Left ventricle myocardium superior (tissue), 1 donor: ENCODE results near the gene DDR2. TPM values are rescaled to one million over a fixed set of nuclear protein-coding genes. Genes with fewer than 3 reads are reported as not detected.
"Not testable (repeated sequence)": the region's sequence is repeated elsewhere in the genome, so short reads cannot be mapped to it uniquely, and the experiment has no call there.

Source experiments
- ATAC-seq: fragments of 200-7000 bp; cut with Tn5 transposase; one replicate; pipeline ENCODE4 v1.9.1; 2020; ENCODE audit warnings: mild to moderate bottlenecking, moderate library complexity
- DNase-seq: peaks from one replicate; pipeline ENCODE4 v3.0.0-alpha.2; 2020
- intact Hi-C: fragments of 100-400 bp; cut with micrococcal nuclease; formaldehyde crosslinking; loops from one replicate; pipeline ENCODE4 v1.11.0; 2022
- total RNA-seq: library from RNA; stranded (reverse); fragmentation: NEBNext Ultra II Directional; extraction: Animal tissue kit (Norgen Biotek cat#: 25700); gene quantifications from one replicate; pipeline ENCODE4 v1.2.1, GENCODE V29; 2021
- donor health status: DM: no; HTN: yes; CAD: no; lungs with severe emphysema.

DDR2 gene
- total RNA-seq, 1 donor from 2014 or later: 26.1 TPM

DNA sequence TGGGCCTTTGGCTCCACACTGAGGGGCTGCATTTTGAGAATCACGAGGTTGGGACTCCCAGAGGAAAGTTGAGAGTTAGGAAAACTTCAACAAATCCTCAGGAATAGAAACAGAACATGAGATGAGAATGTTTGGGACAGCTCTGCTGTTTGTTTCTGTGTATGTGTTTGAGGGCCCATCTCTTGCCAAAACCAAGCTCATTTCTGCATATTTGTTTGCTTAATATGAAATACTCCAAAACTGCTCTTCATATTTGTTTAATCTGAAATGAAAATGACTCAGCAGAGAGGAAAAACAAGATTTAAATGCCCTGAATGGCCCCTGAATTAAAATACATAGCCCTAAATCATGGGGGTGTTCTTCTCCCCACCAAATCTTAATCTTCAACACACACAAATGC, 78.1 kb downstream of the DDR2 start:
- ATAC-seq (peak; percentile 51), DNase-seq (no peak)
- intact Hi-C loops: no loop called here

DNA sequence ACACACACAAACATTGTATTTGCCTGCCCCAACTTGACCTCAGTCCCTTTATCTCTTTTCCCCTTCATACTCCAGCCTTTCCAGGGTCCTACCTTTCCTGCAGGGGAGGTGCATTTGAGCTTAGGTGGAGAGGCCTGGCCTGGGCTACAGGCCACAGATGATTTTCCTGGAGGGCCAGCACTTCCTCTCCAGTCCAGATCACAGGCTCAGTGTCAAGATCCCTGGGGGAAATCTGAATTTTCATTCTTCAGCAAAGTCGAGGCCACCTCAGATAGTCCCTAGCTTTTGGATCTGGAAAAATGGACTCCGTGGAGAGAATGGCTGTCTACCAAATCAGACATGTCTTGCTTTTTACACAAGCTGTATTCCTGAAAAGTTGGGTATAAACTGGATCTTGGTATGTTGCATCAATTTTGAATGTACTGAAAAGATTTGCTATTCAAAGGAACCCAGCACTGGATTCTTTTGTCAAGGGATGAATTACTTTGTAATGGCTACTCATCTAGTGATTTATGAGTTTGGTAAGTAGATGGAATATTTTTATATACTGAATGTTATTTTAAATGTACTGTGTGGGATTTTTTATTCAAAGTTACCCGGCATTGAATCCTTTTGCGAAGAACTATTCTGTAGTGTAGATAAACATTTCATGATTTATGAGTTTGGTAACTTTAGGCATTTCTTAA, 78.7 kb downstream of the DDR2 start:
- intact Hi-C loops: no loop called here
- peak; percentile 30 for ATAC-seq
- DNase-seq: no peak

GRCh38 chr1:162712317-162713029, 80.2 kb downstream of the DDR2 start:
- intact Hi-C loops: no loop called here
- no peak for DNase-seq
- ATAC-seq: no peak

DNA sequence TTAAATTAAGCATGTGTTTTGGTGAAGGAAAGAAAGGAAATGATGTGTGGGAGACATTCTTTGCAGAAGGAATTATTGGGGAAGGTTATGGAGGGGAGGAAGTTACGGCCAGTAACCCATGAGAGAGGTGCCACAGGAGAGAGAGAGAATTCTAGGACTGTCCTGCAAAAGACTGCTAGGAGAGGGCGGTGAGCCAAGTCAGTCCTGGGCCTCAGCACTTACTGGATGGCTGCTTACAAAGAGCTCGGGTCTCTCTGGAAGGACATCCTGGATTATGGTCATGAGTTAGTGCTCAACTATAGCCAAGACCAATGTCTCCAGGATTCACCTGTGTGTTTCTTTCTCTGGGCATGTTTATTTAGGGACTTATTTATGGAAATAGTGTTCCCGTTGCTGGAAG, 83.9 kb downstream of the DDR2 start:
- intact Hi-C loops: no loop called here
- ATAC-seq: peak; percentile 73
- peak; percentile 50 for DNase-seq

GRCh38 chr1:162716552-162716951, 84.3 kb downstream of the DDR2 start:
- ATAC-seq: no peak
- intact Hi-C loops: no loop called here
- no peak for DNase-seq

DNA sequence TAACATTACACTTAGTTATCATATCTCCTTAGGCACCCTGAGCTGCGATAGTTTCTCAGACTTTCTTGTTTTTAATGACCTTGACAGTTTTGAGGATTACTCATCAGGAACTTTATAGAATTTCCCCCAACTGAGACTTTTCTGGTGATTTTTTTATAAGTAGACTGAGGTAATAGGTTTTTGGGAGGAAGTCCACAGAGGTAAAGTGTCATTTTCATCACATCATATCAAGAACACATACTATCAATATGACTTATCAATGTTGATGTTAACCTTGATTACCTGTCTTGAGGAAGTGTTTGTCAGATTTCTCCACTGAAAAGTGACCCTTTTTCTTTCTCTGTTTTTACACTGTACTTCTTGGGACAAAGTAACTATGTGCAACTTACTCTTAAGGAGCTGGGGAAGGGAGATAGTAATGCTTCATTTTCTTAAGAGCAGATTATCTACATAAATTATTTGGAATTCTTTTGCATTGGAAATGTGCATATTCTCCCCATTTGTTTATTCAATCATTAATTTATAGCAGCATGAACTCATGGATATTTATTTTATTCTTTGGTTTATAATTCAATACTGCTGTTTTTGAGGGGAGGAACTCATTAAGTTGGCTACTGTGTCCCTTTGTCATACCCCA, 85.4 kb downstream of the DDR2 start:
- no peak for DNase-seq
- intact Hi-C loops: no loop called here
- ATAC-seq: no peak

DNA sequence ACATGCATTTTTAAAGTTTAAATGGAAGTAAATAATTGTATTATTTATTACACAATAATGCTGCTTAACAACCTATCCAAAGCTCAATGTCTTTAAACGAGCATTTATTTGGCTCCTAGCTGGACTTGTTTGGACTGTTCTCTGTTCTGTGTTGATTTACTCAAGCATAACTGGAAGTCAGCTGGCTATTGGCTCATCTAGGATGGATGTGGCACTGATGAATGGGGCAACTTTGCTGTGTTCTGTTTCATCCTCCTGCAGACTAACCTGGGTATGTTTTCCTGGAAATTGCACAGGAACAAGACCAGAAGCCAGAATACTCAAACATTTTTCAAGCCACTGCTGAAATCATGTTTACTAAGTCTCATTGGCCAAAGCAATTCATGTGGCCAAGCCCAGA, 87.4 kb downstream of the DDR2 start:
- DNase-seq (no peak), ATAC-seq (no peak)
- intact Hi-C loops: no loop called here

DNA sequence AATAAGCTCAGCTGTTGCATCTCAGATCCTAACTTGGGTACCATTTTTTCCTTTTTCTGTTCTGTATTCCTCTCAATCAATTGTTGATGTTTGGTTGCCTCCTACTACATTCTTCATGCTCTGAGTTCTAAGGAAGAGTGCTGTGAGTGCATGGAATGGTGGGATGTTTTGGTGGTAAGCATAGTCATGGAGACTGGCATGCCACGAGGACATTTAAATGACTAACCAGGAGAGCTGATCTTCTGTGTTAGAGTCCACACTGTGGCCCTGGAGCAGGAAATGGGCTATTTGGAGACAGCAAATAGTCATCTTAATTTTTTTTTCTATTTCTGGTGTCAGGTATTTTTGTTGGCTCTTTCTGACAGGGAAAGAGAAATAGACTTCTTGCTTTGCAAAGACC, 88.7 kb downstream of the DDR2 start:
- intact Hi-C loops: no loop called here
- ATAC-seq: no peak
- DNase-seq: no peak

- DNase-seq: no peak
- intact Hi-C loops: no loop called here
- no peak for ATAC-seq
These were observed 89.2 kb downstream of the DDR2 start for GRCh38 chr1:162721471-162721870.

- DNase-seq (no peak), ATAC-seq (no peak)
- intact Hi-C loops: no loop called here
These were observed 89.8 kb downstream of the DDR2 start for GRCh38 chr1:162722036-162722435.

DNA sequence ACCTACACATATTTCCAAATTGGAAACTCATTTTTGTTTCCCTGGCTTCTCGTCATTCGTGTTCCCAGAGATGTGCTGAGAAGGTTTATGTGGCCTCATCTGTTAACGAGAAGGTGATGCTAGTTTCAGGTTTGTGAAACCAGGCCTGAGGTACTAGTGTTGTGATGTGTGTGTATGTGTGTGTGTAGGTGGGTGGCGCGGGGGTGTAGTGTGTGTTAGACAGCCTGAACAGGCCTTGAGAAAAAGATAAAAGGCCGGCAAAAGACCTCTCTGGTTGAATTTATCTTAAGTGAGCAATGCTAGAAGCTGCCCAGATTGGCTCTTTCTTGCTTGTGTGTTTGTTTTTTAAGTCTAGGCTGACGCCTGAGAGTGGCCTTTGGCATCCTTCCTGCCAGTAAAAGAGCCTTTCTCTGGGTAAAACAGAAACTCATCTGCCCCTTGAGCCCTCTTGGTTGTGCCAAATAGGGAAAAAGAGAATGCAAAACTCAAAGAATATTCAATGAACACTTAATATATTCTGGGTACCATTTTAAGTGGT, 92.4 kb downstream of the DDR2 start:
- DNase-seq (no peak), ATAC-seq (no peak)
- intact Hi-C loops: no loop called here

- no peak for ATAC-seq
- intact Hi-C loops: no loop called here
- no peak for DNase-seq
These were observed 93.1 kb downstream of the DDR2 start for GRCh38 chr1:162725301-162725837.

DNA sequence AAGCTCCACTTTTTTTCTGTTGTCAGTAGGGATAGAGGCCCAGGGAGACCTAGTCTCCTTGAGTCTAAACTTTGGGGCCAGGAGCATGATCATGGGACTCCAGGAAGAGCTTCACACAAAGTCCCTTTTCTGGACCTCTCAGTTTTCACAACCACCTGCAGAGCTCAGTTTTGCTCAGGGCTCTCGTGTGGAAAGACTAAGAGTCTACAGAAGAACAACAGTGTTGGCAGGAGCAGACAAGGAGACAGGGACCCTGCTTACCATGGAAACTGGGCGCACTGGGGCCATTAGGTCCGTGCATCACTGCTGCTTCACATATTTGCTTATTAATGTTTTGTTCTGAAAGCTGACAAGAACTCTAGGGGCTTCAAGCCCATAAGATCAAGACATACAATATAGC, 94.3 kb downstream of the DDR2 start:
- ATAC-seq (no peak), DNase-seq (no peak)
- intact Hi-C loops: no loop called here

DNA sequence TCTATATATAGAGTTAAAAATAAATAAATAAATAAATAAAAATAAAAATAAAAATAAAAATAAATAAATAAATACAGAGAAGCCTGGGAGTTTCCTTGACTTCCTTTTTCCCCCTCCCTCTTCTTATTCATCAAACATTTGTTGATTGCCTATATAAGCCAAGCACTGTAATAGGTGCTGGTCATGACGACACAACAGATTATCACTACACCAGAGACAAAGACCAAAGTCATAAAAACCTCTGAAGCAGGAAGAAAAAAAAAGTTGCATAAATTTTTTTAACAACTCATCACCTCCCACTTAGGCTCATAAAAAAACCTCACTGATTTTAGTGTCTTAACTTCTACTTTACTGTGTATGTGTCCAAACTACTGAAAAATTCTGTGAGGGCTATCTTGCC, 95.2 kb downstream of the DDR2 start:
- intact Hi-C loops, ATAC-seq, DNase-seq: not testable (repeated sequence)

DNA sequence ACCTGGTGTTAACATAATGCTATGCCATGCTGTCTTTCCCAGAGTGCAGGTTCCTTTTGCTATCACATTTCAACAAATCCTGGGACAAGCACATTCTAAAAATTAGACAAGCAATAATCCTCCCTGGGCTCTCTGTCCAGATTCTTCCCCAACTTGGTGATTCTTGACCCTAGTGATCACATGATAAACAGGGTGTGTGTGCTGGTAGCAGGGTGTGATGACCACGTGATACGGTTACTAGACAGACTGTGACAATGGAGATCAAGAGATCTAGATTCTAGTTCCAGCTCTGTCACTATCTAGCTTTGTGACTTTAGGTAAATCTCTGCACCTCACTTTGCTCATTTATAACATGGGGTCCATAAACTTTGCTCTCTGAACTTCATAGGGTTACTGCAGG, 96.3 kb downstream of the DDR2 start:
- ATAC-seq (no peak), DNase-seq (no peak)
- intact Hi-C loops: no loop called here

- DNase-seq, intact Hi-C loops, ATAC-seq: not testable (repeated sequence)
These were observed 97.0 kb downstream of the DDR2 start for GRCh38 chr1:162729195-162729774.

DNA sequence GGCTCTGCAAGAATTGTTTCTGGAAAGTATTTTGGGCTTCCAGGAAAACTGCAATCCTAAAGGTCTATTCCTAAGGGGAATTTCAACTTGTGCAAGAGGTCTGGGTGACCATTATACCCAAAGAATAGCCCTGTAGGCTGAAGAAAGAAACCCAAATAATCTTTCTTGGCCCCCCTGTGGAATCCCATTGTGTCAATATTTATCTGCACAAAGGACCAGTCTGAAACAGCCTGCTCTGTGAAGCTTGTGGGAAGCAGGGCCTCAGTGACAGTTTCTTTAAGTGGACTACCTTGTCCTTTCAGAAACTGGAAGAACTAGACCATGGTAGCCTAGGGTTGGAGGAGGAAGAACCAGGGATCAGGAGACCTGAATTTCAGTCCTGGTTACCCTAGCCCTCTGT, 99.8 kb downstream of the DDR2 start:
- intact Hi-C loops: no loop called here
- no peak for DNase-seq
- ATAC-seq: peak; percentile 7

GRCh38 chr1:162732566-162733335, 100.5 kb downstream of the DDR2 start:
- intact Hi-C loops: no loop called here
- peak; percentile 78 for DNase-seq
- peak; percentile 96 for ATAC-seq

DNA sequence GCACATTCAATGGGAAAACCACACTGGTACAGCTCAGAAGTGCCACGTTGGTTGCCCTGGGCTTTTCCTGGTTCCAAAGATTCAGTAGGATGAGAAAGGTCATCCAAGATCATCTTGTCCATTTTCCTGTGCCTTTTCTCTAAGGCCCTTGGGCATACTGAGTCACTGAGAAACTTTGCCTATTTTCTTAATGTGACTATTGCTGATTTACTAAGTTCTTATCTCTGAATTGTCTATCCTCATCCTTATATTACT, 101.0 kb downstream of the DDR2 start:
- ATAC-seq: peak; percentile 29
- intact Hi-C loops: no loop called here
- DNase-seq: no peak
